Measurements from ENCODE around the gene SLC35E2B.

The SLC35E2B gene

DNA sequence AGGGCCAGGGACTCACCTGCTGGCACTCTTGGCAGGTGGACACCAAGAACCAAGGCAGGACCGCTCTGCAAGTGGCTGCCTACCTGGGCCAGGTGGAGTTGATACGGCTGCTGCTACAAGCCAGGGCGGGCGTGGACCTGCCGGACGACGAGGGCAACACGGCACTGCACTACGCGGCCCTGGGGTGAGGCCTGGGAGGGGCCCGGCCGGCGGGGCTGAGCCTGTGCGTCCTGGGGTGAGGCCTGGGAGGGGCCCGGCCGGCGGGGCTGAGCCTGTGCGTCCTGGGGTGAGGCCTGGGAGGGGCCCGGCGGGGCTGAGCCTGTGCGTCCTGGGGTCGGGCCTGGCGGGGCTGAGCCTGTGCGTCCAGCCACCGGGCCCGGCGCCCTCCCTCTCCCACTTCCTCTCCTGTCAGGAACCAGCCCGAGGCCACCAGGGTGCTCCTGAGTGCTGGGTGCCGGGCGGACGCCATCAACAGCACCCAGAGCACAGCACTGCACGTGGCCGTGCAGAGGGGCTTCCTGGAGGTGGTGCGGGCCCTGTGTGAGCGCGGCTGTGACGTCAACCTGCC, 65.2 kb downstream of the SLC35E2B start:
- Histone ChIP-seq H4K20me1 (ENCODE audit: insufficient read depth, low read length) (no peaks in the 10 kb centered on the region), H3K4me1 (ENCODE audit: low read length) (peaks cover 4% of the 10 kb centered on the region; the same call in 1 of the 2 replicates), H3K27me3 (ENCODE audit: low read depth, low read length) (no peaks in the 10 kb centered on the region), H3K79me2 (ENCODE audit: low read length) (no peaks in the 10 kb centered on the region), H3K4me2 (ENCODE audit: low read length) (no peak overlapping the region), H3K9ac (ENCODE audit: low read length) (no peak overlapping the region), H3K9me3 (ENCODE audit: insufficient read depth, low read length) (no peaks in the 10 kb centered on the region), H3K27ac (ENCODE audit: low read length) (no peak overlapping the region), H3K36me3 (replicated peaks; ENCODE audit: low read depth, low read length) (no peaks in the 10 kb centered on the region), H2AFZ (ENCODE audit: low read depth, low read length) (no peak overlapping the region), H3K4me3 (ENCODE audit: low read length) (no peak overlapping the region)
- no peak for TF ChIP-seq EZH2phosphoT487 (IDR thresholded peaks at IDR 0.05; ENCODE audit: low read depth)

DNA sequence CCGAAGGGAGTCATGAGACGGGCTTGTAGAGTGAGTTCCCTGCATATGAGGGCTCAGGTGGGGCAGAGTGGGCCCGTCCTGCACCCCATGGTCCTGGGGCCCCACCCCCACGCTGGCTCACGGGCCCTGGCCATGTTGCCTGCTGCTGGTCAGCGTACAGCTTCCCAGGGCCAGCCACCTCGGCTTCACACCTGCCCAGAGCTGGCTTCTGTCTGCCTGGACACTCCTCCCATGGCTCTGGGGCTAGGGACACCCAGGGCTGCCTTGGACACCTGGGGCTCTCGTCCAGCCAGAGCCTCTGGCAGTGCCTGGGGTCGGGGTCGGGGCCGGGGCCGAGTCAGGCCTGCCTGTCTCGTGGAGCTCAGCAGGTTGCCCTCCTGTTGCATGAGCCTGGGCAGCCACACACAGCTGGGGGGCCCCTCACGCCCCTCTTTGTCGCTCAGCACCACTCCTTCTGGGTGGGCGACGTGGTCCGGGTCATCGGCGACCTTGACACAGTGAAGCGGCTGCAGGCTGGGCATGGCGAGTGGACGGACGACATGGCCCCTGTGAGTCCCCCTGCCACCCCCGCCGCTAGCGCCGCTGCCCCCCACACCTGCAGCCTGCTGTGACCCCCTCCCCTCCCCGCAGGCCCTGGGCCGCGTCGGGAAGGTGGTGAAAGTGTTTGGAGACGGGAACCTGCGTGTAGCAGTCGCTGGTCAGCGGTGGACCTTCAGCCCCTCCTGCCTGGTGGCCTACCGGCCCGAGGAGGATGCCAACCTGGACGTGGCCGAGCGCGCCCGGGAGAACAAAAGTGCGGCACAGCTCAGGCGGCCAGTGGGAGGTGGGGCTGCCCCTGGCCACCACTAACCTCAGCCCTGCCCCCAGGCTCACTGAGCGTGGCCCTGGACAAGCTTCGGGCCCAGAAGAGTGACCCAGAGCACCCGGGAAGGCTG, 66.1 kb downstream of the SLC35E2B start:
- Histone ChIP-seq H3K27me3 (ENCODE audit: low read depth, low read length) (no peaks in the 10 kb centered on the region), H3K9ac (ENCODE audit: low read length) (no peak overlapping the region)

DNA sequence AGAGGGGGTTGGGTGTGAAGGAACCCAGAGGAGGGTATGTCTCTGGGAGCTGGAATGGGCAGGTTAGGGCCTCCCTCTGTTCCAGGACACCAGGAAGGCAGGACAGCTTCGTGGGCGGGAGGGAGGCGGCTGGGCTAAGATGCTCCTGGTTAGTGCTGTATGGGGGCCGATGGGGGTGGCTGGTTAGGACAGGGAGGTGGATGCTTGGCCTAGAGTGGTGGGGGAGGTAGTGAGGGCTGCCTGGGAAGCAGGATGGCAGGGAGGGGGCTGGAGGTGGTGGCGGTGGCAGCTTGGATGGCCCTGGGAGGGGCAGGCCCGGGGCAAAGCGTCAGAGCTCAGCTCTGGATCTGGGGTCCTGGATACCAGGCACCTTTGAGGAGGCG, 66.8 kb downstream of the SLC35E2B start:
- Histone ChIP-seq H3K4me2 (ENCODE audit: low read length) (no peak overlapping the region), H4K20me1 (ENCODE audit: insufficient read depth, low read length) (no peaks in the 10 kb centered on the region), H3K27me3 (ENCODE audit: low read depth, low read length) (no peaks in the 10 kb centered on the region), H3K4me3 (ENCODE audit: low read length) (no peak overlapping the region), H3K36me3 (replicated peaks; ENCODE audit: low read depth, low read length) (no peaks in the 10 kb centered on the region), H2AFZ (ENCODE audit: low read depth, low read length) (no peak overlapping the region), H3K4me1 (ENCODE audit: low read length) (peaks cover 4% of the 10 kb centered on the region; the same call in 1 of the 2 replicates), H3K9ac (ENCODE audit: low read length) (no peak overlapping the region), H3K9me3 (ENCODE audit: insufficient read depth, low read length) (no peaks in the 10 kb centered on the region), H3K79me2 (ENCODE audit: low read length) (no peaks in the 10 kb centered on the region), H3K27ac (ENCODE audit: low read length) (no peak overlapping the region)
- TF ChIP-seq CTCF (IDR thresholded peaks at IDR 0.05; ENCODE audit: low read depth, low read length) (no peak), EZH2phosphoT487 (IDR thresholded peaks at IDR 0.05; ENCODE audit: low read depth) (no peak)

More for the DNA sequence above, 66.1 kb downstream of the SLC35E2B start:
- Histone ChIP-seq H2AFZ (ENCODE audit: low read depth, low read length) (no peak overlapping the region), H3K4me1 (ENCODE audit: low read length) (peaks cover 4% of the 10 kb centered on the region; the same call in 1 of the 2 replicates), H3K36me3 (replicated peaks; ENCODE audit: low read depth, low read length) (no peaks in the 10 kb centered on the region), H3K4me3 (ENCODE audit: low read length) (no peak overlapping the region), H3K9me3 (ENCODE audit: insufficient read depth, low read length) (no peaks in the 10 kb centered on the region), H3K27ac (ENCODE audit: low read length) (no peak overlapping the region), H3K79me2 (ENCODE audit: low read length) (no peaks in the 10 kb centered on the region), H4K20me1 (ENCODE audit: insufficient read depth, low read length) (no peaks in the 10 kb centered on the region), H3K4me2 (ENCODE audit: low read length) (no peak overlapping the region)
- TF ChIP-seq CTCF (IDR thresholded peaks at IDR 0.05; ENCODE audit: low read depth, low read length) (no peak), EZH2phosphoT487 (IDR thresholded peaks at IDR 0.05; ENCODE audit: low read depth) (no peak)

DNA sequence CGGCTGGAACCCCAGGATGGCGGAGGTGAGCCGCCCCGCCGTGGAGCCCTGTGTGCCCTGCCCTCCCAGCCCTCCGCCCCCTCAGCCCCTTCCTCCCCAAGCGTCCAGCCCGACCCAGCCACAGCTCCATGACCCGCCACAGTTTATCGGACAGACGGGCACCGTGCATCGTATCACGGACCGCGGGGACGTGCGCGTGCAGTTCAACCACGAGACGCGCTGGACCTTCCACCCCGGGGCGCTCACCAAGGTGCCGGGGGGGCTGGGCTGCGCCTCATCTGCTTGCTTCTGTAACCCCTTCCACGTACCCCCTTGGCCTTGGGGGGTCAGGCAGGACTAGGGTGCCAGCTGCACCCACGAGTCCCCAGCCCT, 67.2 kb downstream of the SLC35E2B start:
- Histone ChIP-seq H3K36me3 (replicated peaks; ENCODE audit: low read depth, low read length) (no peaks in the 10 kb centered on the region), H3K27ac (ENCODE audit: low read length) (no peak overlapping the region), H3K27me3 (ENCODE audit: low read depth, low read length) (no peaks in the 10 kb centered on the region), H2AFZ (ENCODE audit: low read depth, low read length) (no peak overlapping the region), H3K9me3 (ENCODE audit: insufficient read depth, low read length) (no peaks in the 10 kb centered on the region), H3K4me1 (ENCODE audit: low read length) (peaks cover under 1% of the 10 kb centered on the region; the same call in 1 of the 2 replicates), H3K4me2 (ENCODE audit: low read length) (no peak overlapping the region), H3K9ac (ENCODE audit: low read length) (no peak overlapping the region), H3K4me3 (ENCODE audit: low read length) (no peak overlapping the region), H4K20me1 (ENCODE audit: insufficient read depth, low read length) (no peaks in the 10 kb centered on the region), H3K79me2 (ENCODE audit: low read length) (no peaks in the 10 kb centered on the region)
- TF ChIP-seq EZH2phosphoT487 (IDR thresholded peaks at IDR 0.05; ENCODE audit: low read depth) (no peak), CTCF (IDR thresholded peaks at IDR 0.05; ENCODE audit: low read depth, low read length) (no peak)

Data from OCI-LY3 (cell line).